Stimulated activated CD4-positive, alpha-beta T cell treated with anti-CD3 and anti-CD28 coated beads, Interleukin-15, amount 100 ng/mL, for 48 hours (primary cell): ENCODE results near the gene CSTB.
A peak's percentile ranks its signal among the peaks of the same experiment; 100 is the strongest.

ENCODE experiments used
- DNase-seq, 2 donors: peaks; one replicate each; pipeline ENCODE4 v3.0.0-alpha.2; 2020; ENCODE audit warnings: low read depth in 2 of 2

CSTB gene

GRCh38 chr21:43731476-43731875 lies 44.6 kb downstream of the CSTB start:
- no peak for DNase-seq

GRCh38 chr21:43728467-43729390 lies 47.4 kb downstream of the CSTB start:
- peak; percentile 75 for DNase-seq

- no peak for DNase-seq
These were observed 48.0 kb downstream of the CSTB start for GRCh38 chr21:43728154-43728466.

GRCh38 chr21:43727519-43728153 lies 48.5 kb downstream of the CSTB start:
- DNase-seq, result no peak

GRCh38 chr21:43726686-43727518 lies 49.2 kb downstream of the CSTB start:
- no peak for DNase-seq
